ENCODE data around the gene SEC61B. TPM values are rescaled to one million over a fixed set of nuclear protein-coding genes. Genes with fewer than 3 reads are reported as not detected.

SEC61B gene
- total RNA-seq, 1 donor from 2014 or later: 131 TPM

GRCh38 chr9:99241106-99241505 lies 19.0 kb downstream of the SEC61B start:
- TF ChIP-seq CTCF (IDR thresholded peaks at IDR 0.05; ENCODE audit: partially characterized antibody, unreplicated experiment): no peak
- no peak overlapping the region for H3K27ac Mint-ChIP-seq (ENCODE audit: unreplicated experiment)
- peaks cover 6% of the 10 kb centered on the region for H3K36me3 Mint-ChIP-seq (ENCODE audit: unreplicated experiment)
- no peaks in the 10 kb centered on the region for H3K9me3 Mint-ChIP-seq (ENCODE audit: unreplicated experiment)
- no peak for DNase-seq
- no peaks in the 10 kb centered on the region for H3K27me3 Mint-ChIP-seq (ENCODE audit: unreplicated experiment)
- H3K4me1 Mint-ChIP-seq (ENCODE audit: low read depth, unreplicated experiment): no peaks in the 10 kb centered on the region
- no peak overlapping the region for H3K4me3 Mint-ChIP-seq (ENCODE audit: unreplicated experiment)

- H3K27me3 Mint-ChIP-seq (ENCODE audit: unreplicated experiment): no peaks in the 10 kb centered on the region
- no peaks in the 10 kb centered on the region for H3K4me1 Mint-ChIP-seq (ENCODE audit: low read depth, unreplicated experiment)
- no peak for TF ChIP-seq CTCF (IDR thresholded peaks at IDR 0.05; ENCODE audit: partially characterized antibody, unreplicated experiment)
- DNase-seq: no peak
- no peak overlapping the region for H3K27ac Mint-ChIP-seq (ENCODE audit: unreplicated experiment)
- no peaks in the 10 kb centered on the region for H3K36me3 Mint-ChIP-seq (ENCODE audit: unreplicated experiment)
- H3K9me3 Mint-ChIP-seq (ENCODE audit: unreplicated experiment): no peaks in the 10 kb centered on the region
- H3K4me3 Mint-ChIP-seq (ENCODE audit: unreplicated experiment): no peak overlapping the region
These were observed 22.5 kb downstream of the SEC61B start for GRCh38 chr9:99244344-99245260.

- no peak for DNase-seq
- Mint-ChIP-seq H3K4me1 (ENCODE audit: low read depth, unreplicated experiment) (no peaks in the 10 kb centered on the region), H3K9me3 (ENCODE audit: unreplicated experiment) (no peaks in the 10 kb centered on the region), H3K36me3 (ENCODE audit: unreplicated experiment) (no peaks in the 10 kb centered on the region), H3K27ac (ENCODE audit: unreplicated experiment) (no peak overlapping the region), H3K4me3 (ENCODE audit: unreplicated experiment) (no peak overlapping the region), H3K27me3 (ENCODE audit: unreplicated experiment) (peaks cover 2% of the 10 kb centered on the region)
- TF ChIP-seq CTCF (IDR thresholded peaks at IDR 0.05; ENCODE audit: partially characterized antibody, unreplicated experiment): no peak
These were observed 27.5 kb downstream of the SEC61B start for GRCh38 chr9:99249619-99250018.

- no peak for DNase-seq
- Mint-ChIP-seq H3K4me1 (ENCODE audit: low read depth, unreplicated experiment) (no peaks in the 10 kb centered on the region), H3K4me3 (ENCODE audit: unreplicated experiment) (no peak overlapping the region), H3K36me3 (ENCODE audit: unreplicated experiment) (no peaks in the 10 kb centered on the region), H3K27ac (ENCODE audit: unreplicated experiment) (no peak overlapping the region), H3K9me3 (ENCODE audit: unreplicated experiment) (no peaks in the 10 kb centered on the region), H3K27me3 (ENCODE audit: unreplicated experiment) (peaks cover 2% of the 10 kb centered on the region)
- TF ChIP-seq CTCF (IDR thresholded peaks at IDR 0.05; ENCODE audit: partially characterized antibody, unreplicated experiment): no peak
These were observed 29.1 kb downstream of the SEC61B start for GRCh38 chr9:99251157-99251556.

- peaks cover 2% of the 10 kb centered on the region for H3K27me3 Mint-ChIP-seq (ENCODE audit: unreplicated experiment)
- DNase-seq: no peak
- no peaks in the 10 kb centered on the region for H3K36me3 Mint-ChIP-seq (ENCODE audit: unreplicated experiment)
- H3K27ac Mint-ChIP-seq (ENCODE audit: unreplicated experiment): no peak overlapping the region
- H3K4me3 Mint-ChIP-seq (ENCODE audit: unreplicated experiment): no peak overlapping the region
- no peaks in the 10 kb centered on the region for H3K9me3 Mint-ChIP-seq (ENCODE audit: unreplicated experiment)
- TF ChIP-seq CTCF (IDR thresholded peaks at IDR 0.05; ENCODE audit: partially characterized antibody, unreplicated experiment): no peak
- no peaks in the 10 kb centered on the region for H3K4me1 Mint-ChIP-seq (ENCODE audit: low read depth, unreplicated experiment)
These were observed 31.1 kb downstream of the SEC61B start for GRCh38 chr9:99253134-99253533.

Data from glutamatergic neuron (in vitro differentiated cells).